GM11168 (cell line): ENCODE data around the gene FANK1.

Source experiments
- in situ Hi-C: fragments of 300-500 bp; cut with MboI; formaldehyde crosslinking; loops from one replicate; pipeline ENCODE4 v1.12.0; 2022; ENCODE audit warnings: low sequenced_read_pairs; ENCODE audit not compliant: unreplicated experiment

FANK1 gene

GRCh38 chr10:126049759-126050700 is 153.7 kb downstream of the FANK1 start:
- in situ Hi-C loops, result no loop called here

GRCh38 chr10:126052171-126052570 is 155.8 kb downstream of the FANK1 start:
- in situ Hi-C loops, result no loop called here

- in situ Hi-C loops, result no loop called here
These were observed 157.8 kb downstream of the FANK1 start for GRCh38 chr10:126054191-126054590.

GRCh38 chr10:126057494-126057893 is 161.1 kb downstream of the FANK1 start:
- in situ Hi-C loops, result no loop called here

- in situ Hi-C loops, result no loop called here
These were observed 161.7 kb downstream of the FANK1 start for GRCh38 chr10:126058104-126058503.

DNA sequence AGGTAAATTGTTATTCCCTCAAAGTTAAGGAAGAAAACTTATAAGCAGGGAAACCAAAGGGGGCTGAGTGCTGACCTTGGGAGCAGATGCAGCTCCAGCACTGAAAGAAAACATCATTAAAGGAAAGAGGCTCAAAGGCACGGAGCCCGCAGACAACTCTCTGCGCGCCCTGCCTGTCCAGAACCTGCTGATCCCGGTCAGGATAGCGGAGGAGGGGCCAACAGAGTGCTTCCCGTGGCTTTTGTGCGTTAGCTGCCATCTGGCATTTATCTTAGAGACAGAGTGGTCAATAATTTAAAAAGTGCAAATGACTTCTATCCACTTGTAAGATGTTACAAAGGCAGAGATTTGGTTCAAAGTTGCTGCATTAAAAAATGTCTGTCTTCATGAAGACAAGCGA is 162.1 kb downstream of the FANK1 start:
- in situ Hi-C loops, result no loop called here
